ENCODE data around the gene CHST9.
"Not testable (repeated sequence)": the region's sequence is repeated elsewhere in the genome, so short reads cannot be mapped to it uniquely, and the experiment has no call there.

The CHST9 gene

GRCh38 chr18:27185025-27185763 lies at the start of gene CHST9:
Gene CHST9, minus strand, starts transcription at chr18:27185308. Its CDS starts 42,499 bp downstream, at chr18:27142809.
- DNase-seq: no peak

DNA sequence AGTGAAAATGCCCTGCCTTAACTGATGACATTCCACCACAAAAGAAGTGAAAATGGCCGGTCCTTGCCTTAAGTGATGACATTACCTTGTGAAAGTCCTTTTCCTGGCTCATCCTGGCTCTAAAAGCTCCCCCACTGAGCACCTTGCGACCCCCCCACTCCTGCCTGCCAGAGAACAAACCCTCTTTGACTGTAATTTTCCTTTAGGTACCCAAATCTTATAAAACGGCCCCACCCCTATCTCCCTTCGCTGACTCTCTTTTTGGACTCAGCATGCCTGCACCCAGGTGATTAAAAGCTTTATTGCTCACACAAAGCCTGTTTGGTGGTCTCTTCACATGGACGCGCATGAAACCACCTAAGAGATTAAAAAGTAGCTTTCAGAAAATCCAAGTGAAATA lies 47.2 kb upstream of the CHST9 start:
- DNase-seq: not testable (repeated sequence)

DNA sequence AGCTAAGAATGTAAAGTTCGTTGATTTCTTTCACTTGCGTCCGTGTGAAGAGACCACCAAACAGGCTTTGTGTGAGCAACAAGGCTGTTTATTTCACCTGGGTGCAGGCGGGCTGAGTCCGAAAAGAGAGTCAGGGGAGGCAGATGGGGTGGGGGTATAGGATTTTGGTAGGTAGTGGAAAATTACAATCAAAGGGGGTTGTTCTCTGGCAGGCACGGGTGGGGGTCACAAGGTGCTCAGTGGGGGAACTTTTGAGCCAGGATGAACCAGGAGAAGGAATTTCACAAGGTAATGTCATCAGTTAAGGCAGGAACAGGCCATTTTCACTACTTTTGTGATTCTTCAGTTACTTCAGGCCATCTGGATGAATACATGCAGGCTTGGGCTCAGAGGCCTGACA lies 46.6 kb upstream of the CHST9 start:
- DNase-seq: not testable (repeated sequence)

- not testable (repeated sequence) for DNase-seq
Measured at GRCh38 chr18:27231221-27231620, 46.1 kb upstream of the CHST9 start.

- DNase-seq: no peak
Measured at GRCh38 chr18:27227721-27228120, 42.6 kb upstream of the CHST9 start.

GRCh38 chr18:27226556-27227075 lies 41.5 kb upstream of the CHST9 start:
- DNase-seq: no peak

DNA sequence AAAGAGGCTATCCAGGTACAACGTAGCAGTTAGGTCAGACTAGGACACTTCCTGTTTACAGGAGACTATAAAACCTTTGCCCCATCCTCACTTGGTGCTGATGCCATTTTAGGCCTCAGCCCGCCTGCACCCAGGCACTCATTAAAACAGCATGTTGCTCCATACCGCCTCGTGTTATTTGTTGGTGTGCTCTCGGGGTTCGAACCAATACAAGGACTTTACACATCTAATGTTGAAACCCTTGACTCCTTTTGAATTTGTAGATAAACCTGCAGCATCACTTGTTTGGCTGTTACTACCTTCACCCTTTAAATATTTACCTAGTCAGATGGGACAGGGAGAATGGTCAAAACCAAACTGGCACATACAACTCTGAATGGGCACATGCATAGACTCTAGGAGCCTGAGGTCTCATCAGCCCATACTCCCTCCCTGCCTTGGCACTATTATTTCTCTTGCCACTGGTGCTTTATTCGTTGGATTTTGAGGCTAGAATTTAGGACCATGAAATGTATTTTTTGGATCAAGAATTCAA lies 40.9 kb upstream of the CHST9 start:
- DNase-seq: no peak

DNA sequence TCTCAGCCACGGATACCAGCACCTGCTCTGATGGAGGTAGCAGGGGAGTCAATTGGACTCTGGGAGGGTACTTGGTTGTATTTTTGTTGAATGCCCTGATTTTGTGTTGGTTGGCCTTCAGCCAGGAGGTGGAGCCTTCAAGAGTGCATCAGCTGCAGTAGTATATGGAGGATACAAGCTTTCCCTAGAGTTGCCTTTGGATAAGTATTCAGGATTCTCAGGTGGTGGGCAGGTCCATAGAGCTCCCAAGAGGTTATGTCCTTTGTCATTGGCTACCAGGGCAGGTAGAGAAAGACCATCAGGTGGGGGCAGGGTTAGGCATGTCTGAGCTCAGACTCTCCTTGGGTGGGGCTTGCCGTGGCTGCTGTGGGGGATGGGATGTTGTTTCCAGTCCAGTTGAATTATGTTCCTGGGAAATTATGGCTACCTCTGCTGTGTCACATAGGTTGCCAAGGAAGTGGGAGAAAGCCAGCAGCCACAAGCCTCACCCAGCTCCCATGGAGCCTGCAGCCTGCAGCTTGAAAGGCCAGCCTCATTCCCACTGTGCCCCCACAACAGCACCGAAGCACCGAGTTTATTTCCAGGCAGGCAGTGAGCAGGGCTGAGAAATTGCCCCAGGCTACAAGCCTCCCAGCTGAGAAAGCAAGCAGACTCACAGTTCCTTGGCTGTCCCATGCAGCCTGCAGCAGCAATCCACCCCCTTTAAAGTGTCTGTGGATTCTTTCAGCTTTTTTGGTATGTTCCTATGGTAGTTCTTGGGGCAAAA lies 38.6 kb upstream of the CHST9 start:
- DNase-seq: no peak

GRCh38 chr18:27214831-27215230 lies 29.7 kb upstream of the CHST9 start:
- DNase-seq: no peak

GRCh38 chr18:27213123-27213717 lies 28.1 kb upstream of the CHST9 start:
- no peak for DNase-seq

- DNase-seq: no peak
Measured at GRCh38 chr18:27211569-27211968, 26.5 kb upstream of the CHST9 start.

GRCh38 chr18:27206411-27206810 lies 21.3 kb upstream of the CHST9 start:
- DNase-seq: no peak

GRCh38 chr18:27202741-27203140 lies 17.6 kb upstream of the CHST9 start:
- DNase-seq: no peak

GRCh38 chr18:27198036-27198435 lies 12.9 kb upstream of the CHST9 start:
- DNase-seq: no peak

DNA sequence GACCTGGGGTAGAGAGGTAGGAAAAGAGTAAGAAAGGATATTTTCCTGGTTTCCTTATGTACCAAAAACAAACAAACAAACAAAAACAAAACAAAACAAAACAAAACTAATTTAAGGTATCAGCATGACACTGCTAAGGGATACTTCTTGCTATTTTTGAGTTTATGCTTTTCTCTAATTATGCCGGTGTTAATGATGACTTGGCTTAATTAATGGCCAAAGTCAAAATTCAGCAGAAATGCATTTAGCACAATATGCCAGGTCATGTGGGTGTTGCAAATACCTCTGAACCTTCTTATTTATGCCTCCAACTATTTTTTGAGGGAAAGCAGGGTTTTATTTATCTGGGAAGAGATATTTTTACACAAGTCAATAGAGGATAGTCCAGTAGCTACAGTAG lies 3.2 kb upstream of the CHST9 start:
- no peak for DNase-seq

GRCh38 chr18:27185897-27186296 lies 789 bp upstream of the CHST9 start:
- no peak for DNase-seq

- no peak for DNase-seq
Measured at GRCh38 chr18:27184115-27185024, 738 bp downstream of the CHST9 start.

DNA sequence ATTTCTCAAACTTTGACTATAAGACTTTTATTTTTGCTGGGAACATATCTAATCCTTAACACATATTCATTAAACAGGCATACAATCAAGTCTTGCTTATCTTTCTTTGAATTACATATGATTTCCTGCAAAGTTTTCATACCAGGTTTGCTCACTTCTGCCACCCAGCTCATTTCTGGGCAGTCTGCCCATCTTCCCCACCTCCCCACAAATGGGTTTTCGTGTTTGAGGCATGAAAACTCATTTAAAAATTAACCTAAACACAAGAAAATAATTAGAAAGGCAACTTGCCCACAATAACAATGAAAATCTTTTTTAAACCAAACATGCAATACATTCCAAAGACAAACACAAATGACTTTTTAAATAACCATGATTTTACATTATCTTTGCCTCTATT lies 3.4 kb downstream of the CHST9 start:
- no peak for DNase-seq

DNA sequence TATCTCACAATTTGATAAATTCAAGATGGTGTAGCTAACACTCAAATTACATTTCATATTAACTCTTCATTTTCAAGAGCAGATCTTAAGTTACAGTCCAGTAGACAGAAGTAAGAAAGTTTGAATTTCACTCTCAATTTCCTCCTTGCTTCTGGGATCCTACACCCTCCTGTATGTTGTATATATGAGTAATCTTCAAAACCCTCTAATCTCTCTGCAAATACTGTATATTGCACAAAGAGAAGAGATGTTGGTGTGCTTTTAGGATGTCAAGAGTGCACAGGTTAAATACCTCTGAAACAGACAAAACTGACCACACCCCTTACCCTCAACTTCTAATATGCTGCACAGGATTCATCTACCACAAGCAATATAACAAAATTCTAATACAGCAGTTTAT lies 6.7 kb downstream of the CHST9 start:
- DNase-seq: no peak

DNA sequence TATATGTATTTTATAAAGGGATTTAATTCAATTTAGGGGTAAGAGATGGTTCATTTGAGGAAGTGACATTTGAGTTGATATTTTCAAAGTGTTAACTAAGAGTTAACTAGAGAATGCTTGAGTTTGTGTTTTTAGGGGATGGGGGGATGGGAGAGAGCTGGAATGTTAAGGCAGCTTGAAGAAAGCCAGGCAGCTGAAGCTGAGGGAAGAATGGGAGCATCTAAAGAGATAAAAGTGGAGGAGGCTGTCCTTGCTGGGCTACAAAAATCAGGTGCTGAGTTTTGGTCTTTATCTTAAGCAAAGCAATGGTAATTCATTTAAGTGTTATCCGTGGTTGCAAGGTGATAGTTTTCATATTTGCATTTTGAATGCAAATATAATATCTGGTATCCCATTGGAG lies 9.2 kb downstream of the CHST9 start:
- no peak for DNase-seq

DNA sequence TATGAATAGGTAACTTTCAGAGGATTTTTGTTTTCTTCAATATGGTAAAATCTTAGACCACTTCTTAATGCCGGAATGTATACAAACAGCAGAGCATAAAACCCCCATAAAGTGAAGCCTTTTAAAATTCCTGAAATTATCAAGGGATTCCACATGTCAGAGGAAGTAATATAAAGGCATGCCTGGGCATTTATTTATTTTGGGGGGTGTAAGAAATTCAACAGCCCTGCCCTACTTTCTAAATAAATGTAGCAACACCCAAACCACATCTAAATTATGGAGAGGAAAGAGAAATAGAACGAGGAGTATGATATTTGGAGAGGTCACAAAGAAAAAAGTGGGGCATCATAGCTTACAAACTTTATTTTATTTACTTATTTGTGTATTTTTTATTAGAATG lies 9.9 kb downstream of the CHST9 start:
- no peak for DNase-seq

- no peak for DNase-seq
Measured at GRCh38 chr18:27171993-27172392, 13.1 kb downstream of the CHST9 start.

Measured in NCI-H524 treated with DMSO at 0.1 percent for 48 hours (cell line).